Activated CD8-positive, alpha-beta memory T cell treated with anti-CD3 and anti-CD28 coated beads for 24 hours (primary cell): ENCODE measurements around the gene PTGDR2.
A peak's percentile ranks its signal among the peaks of the same experiment; 100 is the strongest.

Experiments used
- DNase-seq: peaks from one replicate; pipeline ENCODE4 v3.0.0-alpha.2; 2020

The PTGDR2 gene

DNA sequence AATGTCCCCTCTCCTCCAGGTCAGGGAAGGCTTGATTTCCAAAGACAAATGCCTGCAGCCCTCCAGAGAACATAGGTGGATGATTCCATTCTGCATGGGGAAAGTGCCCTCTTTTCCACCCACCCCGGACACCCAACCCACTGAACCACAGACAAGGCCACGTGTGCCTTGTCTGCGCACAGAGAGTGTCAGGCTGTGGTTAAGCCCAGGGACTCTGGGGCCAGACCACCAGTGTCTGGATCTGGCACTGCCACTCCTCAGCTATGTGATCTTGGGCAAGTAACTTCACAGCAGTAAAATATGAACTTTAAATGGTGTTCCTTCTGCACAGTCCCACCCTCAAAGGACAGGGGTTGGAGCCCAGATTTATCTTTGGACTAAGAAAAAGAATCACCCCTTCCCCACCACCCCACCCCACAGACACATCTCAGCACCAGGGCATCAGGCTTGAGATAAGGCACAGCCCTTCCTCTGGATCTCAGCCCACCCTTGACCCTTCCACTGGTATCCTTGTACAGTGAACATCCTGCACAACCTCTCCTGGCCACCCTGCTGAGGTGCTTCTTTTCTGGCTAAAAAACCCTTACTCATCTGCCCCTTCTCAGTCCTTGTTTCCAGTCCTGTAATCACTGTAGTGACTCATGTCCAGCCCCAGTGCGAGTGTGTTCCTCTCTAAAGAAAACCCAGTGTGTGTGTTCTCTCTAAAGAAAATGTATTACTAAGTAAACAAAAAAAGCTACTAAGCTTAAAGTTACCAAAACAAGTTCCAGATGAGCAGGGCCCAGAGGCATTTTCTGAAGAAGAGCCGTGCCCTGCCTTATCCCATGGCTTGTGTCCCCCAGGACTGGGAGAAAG, 1.9 kb upstream of the PTGDR2 start:
- DNase-seq, result no peak

GRCh38 chr11:60854847-60855725, 664 bp downstream of the PTGDR2 start:
- no peak for DNase-seq

DNA sequence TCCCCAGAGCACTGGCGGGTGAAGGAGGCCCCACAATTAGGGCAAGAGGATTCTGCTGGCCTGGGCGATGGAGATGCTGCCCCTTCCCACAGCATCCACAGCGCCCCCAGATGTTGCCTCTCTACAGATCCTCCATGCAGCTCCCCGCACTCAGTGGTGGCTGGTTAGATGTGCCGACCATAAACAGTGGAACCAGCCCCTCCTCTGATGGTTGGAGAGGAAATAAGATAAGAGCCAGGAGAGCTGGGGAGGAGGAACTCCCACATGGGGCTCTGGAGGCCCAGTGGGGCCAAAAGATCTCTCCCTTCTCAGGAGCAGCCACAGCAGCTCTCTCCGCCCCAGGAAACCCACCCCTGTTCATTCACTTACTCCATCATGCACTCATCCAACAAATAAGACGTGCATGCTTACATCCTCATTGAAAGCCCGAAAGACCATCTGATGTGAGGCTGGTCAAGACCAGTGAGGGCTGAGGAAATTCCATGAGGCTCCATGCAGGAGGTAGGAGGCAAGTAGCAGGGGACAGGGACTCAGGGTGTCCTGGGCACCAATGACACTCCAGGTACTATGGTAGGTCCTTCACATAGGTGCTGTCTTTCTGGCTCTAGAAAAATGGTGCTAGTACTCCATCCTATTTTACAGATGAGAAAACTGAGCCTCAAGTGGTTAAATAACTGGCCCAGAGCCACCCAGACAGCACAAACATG, 1.5 kb downstream of the PTGDR2 start:
- no peak for DNase-seq

DNA sequence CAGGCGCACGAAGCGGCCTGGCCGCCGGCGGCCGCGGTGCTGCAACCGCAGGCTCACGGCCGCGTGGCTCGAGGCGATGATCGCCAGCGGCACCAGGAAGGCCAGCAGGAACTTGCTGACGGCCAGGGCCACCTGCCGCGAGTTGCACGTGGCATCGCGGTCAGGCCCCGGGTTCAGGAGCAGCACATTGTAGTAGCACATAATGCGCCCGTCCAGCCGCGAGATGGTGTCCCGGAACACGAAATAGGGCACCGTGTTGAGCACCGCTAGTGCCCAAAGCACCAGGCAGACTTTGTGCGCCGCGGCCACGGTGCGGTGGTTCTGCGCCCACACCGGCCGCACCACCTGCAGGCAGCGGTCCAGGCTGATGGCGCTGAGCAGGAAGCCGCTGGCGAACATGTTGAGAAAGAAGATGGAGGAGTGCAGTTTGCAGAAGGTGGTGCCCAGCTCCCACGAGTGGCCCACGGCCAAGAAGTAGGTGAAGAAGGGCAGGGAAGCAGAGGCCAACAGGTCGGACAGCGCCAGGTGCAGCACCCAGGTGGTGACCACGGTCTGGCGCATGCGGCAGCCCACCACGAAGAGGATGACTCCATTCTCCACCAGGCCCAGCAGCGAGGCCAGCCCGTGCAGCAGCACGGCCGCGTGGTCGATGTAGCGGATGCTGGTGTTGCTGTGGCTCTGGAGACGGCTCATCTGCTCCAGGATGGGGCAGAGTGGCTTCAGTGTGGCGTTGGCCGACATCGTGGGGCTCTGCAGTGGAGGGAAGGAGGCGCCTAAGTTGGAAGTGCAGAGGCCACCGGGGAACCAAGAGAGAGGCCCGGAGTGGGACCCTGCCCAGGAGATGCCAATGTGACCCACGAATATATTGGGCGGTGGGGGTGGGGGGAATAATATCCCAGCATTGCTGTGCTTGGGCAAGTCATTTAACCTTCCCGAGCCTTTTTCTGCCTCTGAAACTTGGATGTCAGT, 2.5 kb downstream of the PTGDR2 start:
- DNase-seq, result no peak

- no peak for DNase-seq
These were observed 3.4 kb downstream of the PTGDR2 start for GRCh38 chr11:60852117-60852981.

GRCh38 chr11:60851327-60852104, 4.2 kb downstream of the PTGDR2 start:
- no peak for DNase-seq

GRCh38 chr11:60849641-60850520, 5.9 kb downstream of the PTGDR2 start:
- no peak for DNase-seq

- DNase-seq, result no peak
These were observed 7.0 kb downstream of the PTGDR2 start for GRCh38 chr11:60848714-60849151.

DNA sequence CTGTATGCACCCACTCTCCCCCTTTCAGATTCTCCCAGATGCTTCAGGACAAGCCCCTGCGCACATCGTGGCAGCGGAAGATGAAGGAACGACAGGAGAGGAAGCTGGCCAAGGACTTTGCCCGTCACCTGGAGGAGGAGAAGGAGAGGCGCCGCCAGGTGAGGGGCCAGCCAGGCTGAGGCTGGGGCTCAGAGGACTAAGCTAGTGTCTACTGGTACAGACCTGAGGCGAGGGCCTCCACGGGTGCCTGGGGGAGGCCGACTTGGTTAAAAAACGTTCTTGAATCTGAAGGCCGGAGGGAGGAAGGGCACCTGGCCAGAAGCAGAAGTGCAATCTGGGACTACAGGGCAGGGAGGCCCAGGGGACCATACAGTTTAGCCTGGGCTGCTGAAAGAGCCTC, 7.9 kb downstream of the PTGDR2 start:
- DNase-seq, result no peak

- DNase-seq, result no peak
These were observed 8.5 kb downstream of the PTGDR2 start for GRCh38 chr11:60847281-60847680.

DNA sequence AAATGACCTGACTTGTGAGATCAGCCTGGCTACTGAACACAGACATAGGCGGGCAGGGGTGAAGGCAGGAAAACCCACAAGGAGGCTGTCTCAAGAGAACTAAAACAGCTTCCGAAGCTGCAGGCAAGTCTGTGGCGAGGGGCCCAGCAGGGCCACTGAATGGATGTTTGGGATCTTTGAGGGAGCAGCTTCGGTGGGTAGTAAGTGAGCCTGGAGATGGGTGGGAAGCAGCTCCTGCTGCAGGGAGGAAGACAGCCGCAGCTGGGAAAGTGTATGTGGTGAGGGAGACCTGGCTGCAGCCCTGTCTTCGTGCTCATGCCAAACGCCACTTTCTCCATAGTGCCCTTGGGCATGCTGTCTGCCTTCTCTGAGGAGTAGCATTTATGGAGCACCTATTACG, 10.4 kb downstream of the PTGDR2 start:
- no peak for DNase-seq

- no peak for DNase-seq
These were observed 10.9 kb downstream of the PTGDR2 start for GRCh38 chr11:60844870-60845221.

- DNase-seq, result no peak
These were observed 11.5 kb downstream of the PTGDR2 start for GRCh38 chr11:60844045-60844869.

- DNase-seq, result no peak
These were observed 12.8 kb downstream of the PTGDR2 start for GRCh38 chr11:60842668-60843600.

GRCh38 chr11:60841797-60842667, 13.7 kb downstream of the PTGDR2 start, which contains the start of gene CCDC86:
CCDC86 (plus strand) TSS chr11:60842113; CDS start chr11:60842125, 12 bp downstream.
- DNase-seq, result peak; percentile 100
